K562 (cell line): Measurements from ENCODE around the gene TBC1D16. TPM values are rescaled to one million over a fixed set of nuclear protein-coding genes. Genes with fewer than 3 reads are reported as not detected.

Experiments used
- CEBPG ChIP-seq, 3 experiments: fragments of 200-800 bp in 1 of 3; sonication (Bioruptor generic) in 1 of 3; sonication (generic) in 1 of 3; formaldehyde crosslinking in 1 of 3; IDR thresholded peaks in 2 of 3; conservative IDR thresholded peaks in 1 of 3; 2 replicates each; pipeline versions ENCODE4 v1.6.1 to v1.8.0; 2016 to 2022; ENCODE audit warnings: missing compliant biosample characterization in 2 of 3, missing genetic modification characterization in 2 of 3, mild to moderate bottlenecking in 1 of 3, missing genetic modification reagents in 1 of 3
- FOXK2 ChIP-seq, 2 experiments: fragments of 450-650 bp; IDR thresholded peaks in 1 of 2; conservative IDR thresholded peaks in 1 of 2; 2 replicates each; pipeline ENCODE4 v1.6.1; 2016; ENCODE audit warnings: low read depth in 2 of 2, mild to moderate bottlenecking in 1 of 2
- ID3 ChIP-seq, 2 experiments: fragments of 250-450 bp in 1 of 2; fragments of 450-650 bp in 1 of 2; sonication (Bioruptor Pico) in 1 of 2; IDR thresholded peaks; 2 replicates each; pipeline versions ENCODE4 v1.6.1 to v1.8.0; 2016 to 2021; ENCODE audit warnings: mild to moderate bottlenecking in 2 of 2, moderate library complexity in 2 of 2, missing compliant biosample characterization in 1 of 2, missing genetic modification characterization in 1 of 2
- L3MBTL2 ChIP-seq: fragments of 450-650 bp; IDR thresholded peaks from 2 replicates; pipeline ENCODE4 v1.6.1; 2016; ENCODE audit warnings: mild to moderate bottlenecking, moderate library complexity
- NR0B1 ChIP-seq: fragments of 450-650 bp; IDR thresholded peaks from one replicate; pipeline ENCODE4 v1.6.1; 2018; ENCODE audit warnings: mild to moderate bottlenecking, moderate library complexity; ENCODE audit not compliant: partially characterized antibody
- TCF7L2 ChIP-seq: fragments of 150-350 bp; IDR thresholded peaks from 2 replicates; pipeline ENCODE4 v1.6.1; 2016; ENCODE audit warnings: low read depth, mild to moderate bottlenecking, low read length, moderate library complexity
- ZNF699 ChIP-seq: fragments of 250-450 bp; sonication (Bioruptor Pico); IDR thresholded peaks from 2 replicates; pipeline ENCODE4 v1.8.0; 2021; ENCODE audit warnings: mild to moderate bottlenecking, moderate library complexity; ENCODE audit not compliant: insufficient replicate concordance
- ZSCAN32 ChIP-seq: fragments of 450-650 bp; formaldehyde crosslinking; IDR thresholded peaks from 2 replicates; pipeline ENCODE4 v1.4.0; 2020; ENCODE audit warnings: mild to moderate bottlenecking, moderate library complexity
- polyA plus RNA-seq, 8 experiments: library from polyadenylated mRNA; depleted of rRNA in 4 of 8; stranded (reverse) in 5 of 8; unstranded in 3 of 8; fragments of >200 nt; fragmentation: Nextera tagmentation in 2 of 8; fragmentation: Illumina TruSeq in 1 of 8; extraction: Ambion mirVana in 2 of 8; extraction: Trizol in 1 of 8; gene quantifications; 2 replicates each; pipeline versions ENCODE4 v1.2.1 to v1.2.3, GENCODE V29; 2011 to 2014; ENCODE audit warnings: inconsistent platforms in 1 of 8, missing spikeins in 1 of 8
- total RNA-seq, 7 experiments: library from RNA; depleted of rRNA in 6 of 7; stranded (reverse); fragments of >200 nt in 6 of 7; fragmentation: Illumina TruSeq in 2 of 7; extraction: Trizol in 2 of 7; gene quantifications; 2 replicates each; pipeline versions ENCODE4 v1.2.1 to v1.2.3, GENCODE V29; 2011 to 2021; ENCODE audit warnings: low replicate concordance in 1 of 7
- TF ChIP-seq, protein P1 (sequence below), 2 experiments: fragments of 450-650 bp in 1 of 2; sonication (generic) in 1 of 2; formaldehyde crosslinking in 1 of 2; IDR thresholded peaks; 2 replicates each; pipeline versions ENCODE4 v1.7.1 to v1.9.0; 2016 to 2022; ENCODE audit warnings: inconsistent platforms in 1 of 2, mild to moderate bottlenecking in 1 of 2, missing genetic modification reagents in 1 of 2
- TF ChIP-seq, protein P2 (sequence below): sonication (generic); formaldehyde crosslinking; IDR thresholded peaks from 2 replicates; pipeline ENCODE4 v1.9.0; 2022; ENCODE audit warnings: mild to moderate bottlenecking, missing genetic modification reagents
- TF ChIP-seq, protein P3 (sequence below): fragments of 450-650 bp; IDR thresholded peaks from 2 replicates; pipeline ENCODE4 v1.6.1; 2016

Gene TBC1D16
- total and polyA plus RNA-seq, 9 of the 15 experiments (the other 6 are each of a cell fraction or from before 2014, with no cell fraction given): 0.01 to 0.20 (median 0.03) TPM; not detected in 1

DNA sequence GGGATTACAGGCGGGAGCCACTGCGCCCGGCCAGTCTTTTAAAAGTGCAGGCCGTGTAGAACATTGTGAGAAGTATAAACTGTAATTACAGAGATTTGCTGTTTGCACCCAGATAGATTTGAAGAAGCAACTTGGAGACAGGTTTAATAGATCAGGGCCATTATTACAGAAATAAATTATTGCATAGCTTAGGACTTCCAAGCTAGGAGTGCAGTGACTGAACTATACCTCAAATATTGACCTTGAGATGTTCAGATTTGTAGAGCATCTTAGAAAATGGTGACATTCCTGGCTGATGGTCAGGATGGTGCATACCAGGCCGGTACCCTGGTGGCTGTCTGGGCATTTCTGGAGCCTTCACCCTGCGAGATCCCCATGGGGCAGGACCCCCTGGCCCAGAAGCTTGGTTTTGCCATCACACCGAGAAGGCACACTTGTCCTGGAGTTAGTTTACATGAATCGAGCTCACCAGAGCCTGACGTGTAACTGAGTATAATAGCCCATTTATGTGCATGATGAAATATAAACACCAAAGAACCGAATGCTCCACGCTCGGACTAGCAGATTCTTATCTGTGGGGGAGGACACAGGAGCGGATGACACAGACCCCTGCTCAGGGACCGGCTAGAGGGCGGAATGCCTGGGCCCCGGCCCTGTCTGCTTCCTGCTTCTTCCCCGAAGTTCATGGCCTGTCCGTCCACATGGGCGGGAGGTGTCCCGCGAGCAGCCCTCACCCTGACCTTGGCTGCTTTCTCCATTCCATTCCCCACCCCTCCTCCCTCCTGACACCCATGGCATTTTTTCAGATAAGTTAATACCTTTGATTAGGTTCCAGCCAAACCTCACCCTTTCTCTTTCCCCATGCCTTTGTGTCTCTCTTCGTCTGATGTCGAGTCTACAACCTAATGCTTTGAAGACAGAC, 32.9 kb upstream of the TBC1D16 start (continued):
- TF ChIP-seq, protein P1, sequence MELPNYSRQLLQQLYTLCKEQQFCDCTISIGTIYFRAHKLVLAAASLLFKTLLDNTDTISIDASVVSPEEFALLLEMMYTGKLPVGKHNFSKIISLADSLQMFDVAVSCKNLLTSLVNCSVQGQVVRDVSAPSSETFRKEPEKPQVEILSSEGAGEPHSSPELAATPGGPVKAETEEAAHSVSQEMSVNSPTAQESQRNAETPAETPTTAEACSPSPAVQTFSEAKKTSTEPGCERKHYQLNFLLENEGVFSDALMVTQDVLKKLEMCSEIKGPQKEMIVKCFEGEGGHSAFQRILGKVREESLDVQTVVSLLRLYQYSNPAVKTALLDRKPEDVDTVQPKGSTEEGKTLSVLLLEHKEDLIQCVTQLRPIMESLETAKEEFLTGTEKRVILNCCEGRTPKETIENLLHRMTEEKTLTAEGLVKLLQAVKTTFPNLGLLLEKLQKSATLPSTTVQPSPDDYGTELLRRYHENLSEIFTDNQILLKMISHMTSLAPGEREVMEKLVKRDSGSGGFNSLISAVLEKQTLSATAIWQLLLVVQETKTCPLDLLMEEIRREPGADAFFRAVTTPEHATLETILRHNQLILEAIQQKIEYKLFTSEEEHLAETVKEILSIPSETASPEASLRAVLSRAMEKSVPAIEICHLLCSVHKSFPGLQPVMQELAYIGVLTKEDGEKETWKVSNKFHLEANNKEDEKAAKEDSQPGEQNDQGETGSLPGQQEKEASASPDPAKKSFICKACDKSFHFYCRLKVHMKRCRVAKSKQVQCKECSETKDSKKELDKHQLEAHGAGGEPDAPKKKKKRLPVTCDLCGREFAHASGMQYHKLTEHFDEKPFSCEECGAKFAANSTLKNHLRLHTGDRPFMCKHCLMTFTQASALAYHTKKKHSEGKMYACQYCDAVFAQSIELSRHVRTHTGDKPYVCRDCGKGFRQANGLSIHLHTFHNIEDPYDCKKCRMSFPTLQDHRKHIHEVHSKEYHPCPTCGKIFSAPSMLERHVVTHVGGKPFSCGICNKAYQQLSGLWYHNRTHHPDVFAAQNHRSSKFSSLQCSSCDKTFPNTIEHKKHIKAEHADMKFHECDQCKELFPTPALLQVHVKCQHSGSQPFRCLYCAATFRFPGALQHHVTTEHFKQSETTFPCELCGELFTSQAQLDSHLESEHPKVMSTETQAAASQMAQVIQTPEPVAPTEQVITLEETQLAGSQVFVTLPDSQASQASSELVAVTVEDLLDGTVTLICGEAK (IDR thresholded peaks at IDR 0.05): no peak
- TF ChIP-seq, protein P1 (CRISPR knock-in tag; IDR thresholded peaks at IDR 0.05): no peak
- TF ChIP-seq ZNF699: no peak
- TF ChIP-seq, protein P2, sequence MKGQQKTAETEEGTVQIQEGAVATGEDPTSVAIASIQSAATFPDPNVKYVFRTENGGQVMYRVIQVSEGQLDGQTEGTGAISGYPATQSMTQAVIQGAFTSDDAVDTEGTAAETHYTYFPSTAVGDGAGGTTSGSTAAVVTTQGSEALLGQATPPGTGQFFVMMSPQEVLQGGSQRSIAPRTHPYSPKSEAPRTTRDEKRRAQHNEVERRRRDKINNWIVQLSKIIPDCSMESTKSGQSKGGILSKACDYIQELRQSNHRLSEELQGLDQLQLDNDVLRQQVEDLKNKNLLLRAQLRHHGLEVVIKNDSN (CRISPR knock-in tag): no peak
- TF ChIP-seq, protein P3, sequence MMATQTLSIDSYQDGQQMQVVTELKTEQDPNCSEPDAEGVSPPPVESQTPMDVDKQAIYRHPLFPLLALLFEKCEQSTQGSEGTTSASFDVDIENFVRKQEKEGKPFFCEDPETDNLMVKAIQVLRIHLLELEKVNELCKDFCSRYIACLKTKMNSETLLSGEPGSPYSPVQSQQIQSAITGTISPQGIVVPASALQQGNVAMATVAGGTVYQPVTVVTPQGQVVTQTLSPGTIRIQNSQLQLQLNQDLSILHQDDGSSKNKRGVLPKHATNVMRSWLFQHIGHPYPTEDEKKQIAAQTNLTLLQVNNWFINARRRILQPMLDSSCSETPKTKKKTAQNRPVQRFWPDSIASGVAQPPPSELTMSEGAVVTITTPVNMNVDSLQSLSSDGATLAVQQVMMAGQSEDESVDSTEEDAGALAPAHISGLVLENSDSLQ: no peak
- peak; percentile 88 for TF ChIP-seq L3MBTL2
- TF ChIP-seq ZSCAN32 (CRISPR knock-in tag): no peak
- TF ChIP-seq FOXK2 (conservative IDR thresholded peaks at IDR 0.05 in 1 of 2, IDR thresholded peaks at IDR 0.05 in 1 of 2; ENCODE audit: low read depth in 2 of 2): no peak
- no peak for TF ChIP-seq NR0B1
- TF ChIP-seq TCF7L2: no peak
- no peak for TF ChIP-seq CEBPG (CRISPR knock-in tag; IDR thresholded peaks at IDR 0.05)
- peak in 1 of 2 experiments; percentile 87; a peak in 2 of 4 replicates for TF ChIP-seq CEBPG (tag; conservative IDR thresholded peaks at IDR 0.05 in 1 of 2, IDR thresholded peaks at IDR 0.05 in 1 of 2)
- TF ChIP-seq ID3 (CRISPR knock-in tag; IDR thresholded peaks at IDR 0.05): no peak
- no peak for TF ChIP-seq ID3 (tag; IDR thresholded peaks at IDR 0.05)
